Transverse colon (tissue), 4 donors: Measurements from ENCODE around the gene ETNK2. TPM values are rescaled to one million over a fixed set of nuclear protein-coding genes. Genes with fewer than 3 reads are reported as not detected.

Source experiments
- DNase-seq: peaks from one replicate; pipeline ENCODE4 v3.0.0-alpha.2; 2019
- H3K27ac ChIP-seq, 4 donors: fragments of 200-600 bp; sonication (generic); 2 replicates each; pipeline ENCODE4 v1.5.1; 2016 to 2018; ENCODE audit warnings: inconsistent platforms in 4 of 4
- H3K27me3 ChIP-seq: fragments of 200-600 bp; sonication (generic); 2 replicates; pipeline ENCODE4 v1.5.1; 2017; ENCODE audit warnings: inconsistent platforms
- H3K36me3 ChIP-seq, 4 donors: fragments of 200-600 bp; sonication (generic); 2 replicates each; pipeline ENCODE4 v1.5.1; 2017 to 2019; ENCODE audit warnings: inconsistent platforms in 4 of 4
- H3K4me1 ChIP-seq, 4 donors: fragments of 200-600 bp; sonication (generic); 2 replicates each; pipeline ENCODE4 v1.5.1; 2017 to 2020; ENCODE audit warnings: inconsistent platforms in 4 of 4
- H3K4me3 ChIP-seq, 4 donors: fragments of 200-600 bp; sonication (generic); 1 replicate in 1 of 4; 2 replicates in 3 of 4; pipeline versions ENCODE4 v1.5.1 to v1.6.1; 2017 to 2019; ENCODE audit warnings: inconsistent platforms in 4 of 4
- H3K9me3 ChIP-seq, 2 donors: fragments of 200-600 bp; sonication (generic); 2 replicates each; pipeline ENCODE4 v1.5.1; 2017 to 2019; ENCODE audit warnings: inconsistent platforms in 2 of 2
- EP300 ChIP-seq: sonication (generic); formaldehyde crosslinking; IDR thresholded peaks from one replicate; pipeline ENCODE4 v1.6.1; 2017; ENCODE audit warnings: antibody characterized with exemption, low read depth
- POLR2A ChIP-seq: fragments of 450-650 bp; IDR thresholded peaks from one replicate; pipeline ENCODE4 v1.6.1; 2016; ENCODE audit warnings: antibody characterized with exemption, mild to moderate bottlenecking, moderate library complexity
- POLR2AphosphoS5 ChIP-seq, 3 donors: sonication (generic); formaldehyde crosslinking; IDR thresholded peaks; one replicate each; pipeline ENCODE4 v1.6.1; 2016; ENCODE audit warnings: antibody characterized with exemption in 3 of 3
- WGBS, 2 donors: methylation state at CpG; one replicate each; pipeline ENCODE4 v1.1.5; 2018; ENCODE audit warnings: low coverage in 1 of 2; 5-methylcytosine and 5-hydroxymethylcytosine counted together
- in situ Hi-C, 4 donors: fragments of 200-750 bp; cut with MboI; loops; one replicate each; pipeline versions ENCODE4 v1.15.0 to v1.15.1; 2017; ENCODE audit warnings: low sequenced_read_pairs in 3 of 4, low pct_ligation_motif_present in 1 of 4, low pct_unique_long_range_greater_than_20kb in 1 of 4
- intact Hi-C: fragments of 100-400 bp; cut with DNase I; formaldehyde crosslinking; loops from one replicate; pipeline ENCODE4 v1.15.1; 2023; ENCODE audit warnings: low total_unique reads
- total RNA-seq, 4 donors: library from RNA; depleted of rRNA; stranded (reverse); fragments of >200 nt; gene quantifications; one replicate each; pipeline ENCODE4 v1.1.0, GENCODE V29; 2016
- TF ChIP-seq, protein P1 (sequence below), 5 experiments: fragments of 200-600 bp in 3 of 5; fragments of 450-650 bp in 2 of 5; sonication (generic) in 3 of 5; IDR thresholded peaks; 1 replicate in 2 of 5; 2 replicates in 3 of 5; pipeline ENCODE4 v1.5.1; 2016 to 2017; ENCODE audit warnings: antibody characterized with exemption in 5 of 5, inconsistent platforms in 3 of 5, mild to moderate bottlenecking in 2 of 5, moderate library complexity in 1 of 5

The ETNK2 gene
- total RNA-seq, 4 donors from 2014 or later: 1.9 to 3.7 (median 3.3) TPM; not detected in 1

DNA sequence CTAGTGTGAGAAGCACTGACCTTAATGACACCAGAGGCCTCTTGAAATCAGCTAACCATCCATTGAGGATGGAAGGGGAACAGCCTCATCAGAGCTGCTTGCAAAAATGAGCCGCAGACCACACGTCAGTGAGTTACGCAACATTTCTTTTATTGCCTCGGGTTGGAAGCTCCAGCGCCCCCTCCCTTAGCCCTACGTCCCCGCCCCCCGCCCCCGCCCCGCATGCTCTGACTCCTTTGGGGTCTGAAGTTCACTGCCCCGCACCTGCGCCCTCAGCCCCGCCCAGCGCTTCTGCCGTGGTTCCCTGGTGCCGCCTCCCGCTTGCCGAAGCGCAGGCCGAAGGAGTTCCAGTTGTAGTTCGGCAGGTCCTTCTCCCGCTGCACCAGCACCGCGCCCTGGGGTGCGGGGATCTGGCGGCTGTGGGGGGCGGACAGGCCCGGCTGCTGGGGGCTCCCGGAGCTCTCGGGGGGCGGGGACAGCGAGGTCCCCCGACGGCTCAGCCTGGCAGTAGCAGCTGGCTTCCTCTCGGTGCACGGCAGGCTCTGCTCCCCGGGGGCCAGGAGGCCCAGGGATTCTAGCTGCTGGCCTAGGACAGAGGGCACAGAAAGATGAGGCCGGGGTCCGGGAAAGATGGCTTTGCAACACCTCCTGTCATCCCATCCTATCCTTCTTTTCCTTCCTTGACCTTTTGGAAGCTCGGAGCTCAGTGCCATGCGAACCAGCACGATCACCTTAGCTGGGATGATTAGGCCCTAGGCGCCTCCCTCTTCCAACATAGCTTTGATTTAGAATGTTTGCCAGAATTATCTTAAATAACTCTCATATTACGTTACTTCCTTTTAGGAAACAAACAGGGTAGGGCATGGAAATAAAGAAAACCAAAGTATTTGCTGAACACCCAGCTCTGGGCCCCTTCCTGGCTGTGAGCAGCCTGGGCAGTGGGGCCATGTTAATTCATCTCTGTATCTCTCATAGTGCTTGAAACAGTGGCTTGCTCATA lies 38.7 kb upstream of the ETNK2 start:
- H3K4me3 ChIP-seq: peak overlapping the region in 3 of 4 donors; percentile 1 to 38 (median 23)
- no peaks in the 10 kb centered on the region for H3K9me3 ChIP-seq
- TF ChIP-seq POLR2AphosphoS5 (IDR thresholded peaks at IDR 0.05) (no peak), POLR2A (no peak), EP300 (no peak)
- TF ChIP-seq, protein P1, sequence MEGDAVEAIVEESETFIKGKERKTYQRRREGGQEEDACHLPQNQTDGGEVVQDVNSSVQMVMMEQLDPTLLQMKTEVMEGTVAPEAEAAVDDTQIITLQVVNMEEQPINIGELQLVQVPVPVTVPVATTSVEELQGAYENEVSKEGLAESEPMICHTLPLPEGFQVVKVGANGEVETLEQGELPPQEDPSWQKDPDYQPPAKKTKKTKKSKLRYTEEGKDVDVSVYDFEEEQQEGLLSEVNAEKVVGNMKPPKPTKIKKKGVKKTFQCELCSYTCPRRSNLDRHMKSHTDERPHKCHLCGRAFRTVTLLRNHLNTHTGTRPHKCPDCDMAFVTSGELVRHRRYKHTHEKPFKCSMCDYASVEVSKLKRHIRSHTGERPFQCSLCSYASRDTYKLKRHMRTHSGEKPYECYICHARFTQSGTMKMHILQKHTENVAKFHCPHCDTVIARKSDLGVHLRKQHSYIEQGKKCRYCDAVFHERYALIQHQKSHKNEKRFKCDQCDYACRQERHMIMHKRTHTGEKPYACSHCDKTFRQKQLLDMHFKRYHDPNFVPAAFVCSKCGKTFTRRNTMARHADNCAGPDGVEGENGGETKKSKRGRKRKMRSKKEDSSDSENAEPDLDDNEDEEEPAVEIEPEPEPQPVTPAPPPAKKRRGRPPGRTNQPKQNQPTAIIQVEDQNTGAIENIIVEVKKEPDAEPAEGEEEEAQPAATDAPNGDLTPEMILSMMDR (IDR thresholded peaks at IDR 0.05): no peak
- H3K4me1 ChIP-seq: peaks cover 0 to 10% (median 6%) of the 10 kb centered on the region in 4 donors
- 15 to 27% methylated on average over 14 to 23 of the region's 44 CpGs for WGBS, 2 donors
- peak; percentile 71 for DNase-seq
- no peaks in the 10 kb centered on the region for H3K36me3 ChIP-seq
- in situ Hi-C loops: no loop called here
- intact Hi-C loops: no loop called here
- peaks cover 54% of the 10 kb centered on the region for H3K27me3 ChIP-seq
- no peak overlapping the region for H3K27ac ChIP-seq

DNA sequence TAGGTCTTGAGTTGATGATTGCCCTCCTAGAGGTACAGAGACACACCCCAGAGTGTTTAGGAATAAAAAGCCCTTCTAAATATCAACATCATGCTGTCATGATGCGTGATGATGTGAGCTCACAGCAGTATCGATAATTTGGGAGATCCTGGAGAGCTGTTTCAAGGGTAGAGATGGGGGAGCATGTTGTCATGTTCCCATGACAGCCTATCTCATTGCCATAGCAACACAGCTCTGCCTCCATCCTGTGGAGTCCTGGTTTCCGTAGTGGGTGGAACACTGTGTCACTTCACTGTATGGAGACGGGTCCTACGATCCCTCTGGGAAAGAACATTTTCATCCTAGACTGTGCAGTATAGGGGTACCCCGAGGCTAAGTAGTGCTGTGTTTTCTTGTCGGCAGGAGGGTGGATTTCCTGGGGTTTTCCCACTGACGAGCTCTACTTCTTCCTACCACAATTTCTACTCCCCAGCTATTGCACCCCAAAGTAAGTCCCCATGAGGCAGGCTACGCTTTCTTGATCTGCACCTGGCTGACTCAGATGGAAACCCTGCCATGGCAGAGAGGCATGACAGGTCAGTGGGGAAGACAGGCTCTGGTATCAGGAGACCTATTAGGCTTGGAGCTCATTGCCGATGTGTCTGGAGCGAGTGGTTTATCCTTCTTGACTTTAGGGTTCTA lies 37.3 kb upstream of the ETNK2 start:
- no peaks in the 10 kb centered on the region for H3K9me3 ChIP-seq
- in situ Hi-C loops (no loop called here), intact Hi-C loops (no loop called here)
- H3K4me1 ChIP-seq: peaks cover 0 to 10% (median 6%) of the 10 kb centered on the region in 4 donors
- H3K4me3 ChIP-seq: no peak overlapping the region
- no peaks in the 10 kb centered on the region for H3K36me3 ChIP-seq
- 75 to 100% methylated on average over 2 to 11 of the region's 11 CpGs for WGBS, 2 donors
- H3K27me3 ChIP-seq: peaks cover 54% of the 10 kb centered on the region
- no peak for TF ChIP-seq EP300
- TF ChIP-seq, protein P1 (IDR thresholded peaks at IDR 0.05): no peak
- TF ChIP-seq POLR2A: no peak
- no peak for TF ChIP-seq POLR2AphosphoS5 (IDR thresholded peaks at IDR 0.05)
- no peak overlapping the region for H3K27ac ChIP-seq
- no peak for DNase-seq

DNA sequence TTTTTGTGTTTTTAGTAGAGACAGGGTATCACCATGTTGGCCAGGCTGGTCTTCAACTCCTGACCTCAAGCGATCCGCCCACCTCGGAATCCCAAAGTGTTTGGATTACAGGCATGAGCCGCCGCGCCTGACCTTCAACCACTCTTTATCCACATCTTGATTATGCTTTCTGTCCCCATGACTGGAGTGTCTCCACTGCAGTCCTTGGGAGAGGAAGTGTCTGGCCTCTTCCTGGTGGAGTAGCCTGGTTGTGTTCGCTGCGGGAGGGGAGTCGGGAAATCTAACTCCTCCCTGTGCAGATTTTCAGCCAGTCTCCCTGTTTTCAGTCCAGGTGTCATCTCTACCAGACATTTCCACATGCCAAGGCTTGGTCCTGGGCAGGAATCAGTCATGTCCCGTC lies 34.8 kb upstream of the ETNK2 start:
- in situ Hi-C loops: no loop called here
- no peak for DNase-seq

More for the DNA sequence above, 34.8 kb upstream of the ETNK2 start:
- Histone ChIP-seq H3K4me3 (no peak overlapping the region), H3K9me3 (no peaks in the 10 kb centered on the region), H3K27me3 (peaks cover 46% of the 10 kb centered on the region), H3K27ac (no peak overlapping the region), H3K4me1 (peaks cover 0 to 10% (median 6%) of the 10 kb centered on the region in 4 donors), H3K36me3 (no peaks in the 10 kb centered on the region)
- WGBS, 2 donors: 72 to 83% methylated on average over 2 to 10 of the region's 10 CpGs
- TF ChIP-seq POLR2AphosphoS5 (IDR thresholded peaks at IDR 0.05) (no peak), EP300 (no peak), POLR2A (no peak)
- TF ChIP-seq, protein P1 (IDR thresholded peaks at IDR 0.05): no peak
- intact Hi-C loops: no loop called here
